ENCODE results near the gene CADM4. TPM values are rescaled to one million over a fixed set of nuclear protein-coding genes. Genes with fewer than 3 reads are reported as not detected.
A peak's percentile ranks its signal among the peaks of the same experiment; 100 is the strongest.
"Not testable (repeated sequence)": the region's sequence is repeated elsewhere in the genome, so short reads cannot be mapped to it uniquely, and the experiment has no call there.

Gene CADM4
- polyA plus RNA-seq, 1 donor = 43.0 TPM

DNA sequence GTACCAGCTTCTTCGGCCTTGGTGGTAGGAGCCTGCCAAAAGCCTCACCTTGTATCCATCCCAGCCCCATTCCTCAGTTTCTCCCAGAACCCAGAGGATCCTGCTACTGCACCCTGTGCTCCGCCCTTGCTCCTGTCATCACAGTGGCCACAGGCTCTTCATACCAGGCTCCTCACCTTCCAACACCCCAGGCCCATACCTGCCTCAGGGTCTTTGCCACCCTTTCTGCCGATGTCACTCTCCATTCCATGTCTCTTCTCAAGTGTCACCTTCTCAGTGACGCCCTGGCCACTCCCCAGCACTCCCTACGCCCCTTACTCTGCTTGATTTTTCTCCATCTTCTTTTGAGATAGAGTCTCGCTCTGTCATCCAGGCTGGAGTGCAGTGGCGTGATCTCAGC lies 29.8 kb downstream of the CADM4 start:
- DNase-seq = no peak

DNA sequence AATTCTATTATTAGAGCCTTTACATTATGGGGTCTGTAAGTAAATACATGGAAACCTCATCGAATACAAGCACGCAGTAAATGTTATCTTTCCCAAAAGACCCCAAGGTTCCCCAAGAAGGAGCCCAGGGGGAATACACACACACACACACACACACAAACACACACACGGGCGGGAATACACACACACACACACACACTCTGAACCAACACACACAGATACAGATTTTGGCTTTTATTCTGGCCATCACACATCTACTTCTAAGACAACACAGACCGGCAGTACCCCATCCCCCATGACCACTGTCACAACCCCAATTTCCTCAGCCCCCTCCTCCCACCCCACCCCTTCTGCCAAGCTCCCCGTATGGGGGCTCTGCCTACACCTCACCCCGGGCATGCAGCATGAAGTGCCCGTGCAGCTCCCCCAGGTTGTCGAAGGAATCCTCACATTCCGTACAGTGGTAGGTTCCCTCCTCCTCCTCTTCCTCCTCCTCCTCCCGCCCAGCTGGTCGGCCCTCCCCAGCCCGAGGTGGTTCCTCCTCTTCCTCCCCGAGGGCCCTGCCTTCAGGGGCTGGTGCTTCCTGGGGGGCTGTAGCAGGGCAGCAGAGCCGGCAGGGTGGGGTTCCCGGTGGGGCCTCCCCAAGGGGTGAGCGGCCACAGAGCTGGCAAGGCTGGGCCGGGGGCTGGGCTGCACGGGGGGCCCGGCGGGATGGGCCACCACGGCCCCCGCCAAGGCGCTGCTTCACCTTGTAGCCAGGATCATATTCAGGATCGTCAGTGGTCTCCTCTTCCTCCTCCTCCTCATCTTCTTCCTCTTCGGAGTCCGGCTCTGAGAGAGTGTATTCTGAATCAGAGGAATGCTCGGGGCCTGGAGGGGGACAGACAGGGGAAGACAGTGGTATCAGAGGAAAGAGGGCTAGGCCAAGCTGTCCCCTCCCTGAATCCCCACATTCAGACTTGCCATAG lies 32.1 kb downstream of the CADM4 start:
- DNase-seq = no peak

DNA sequence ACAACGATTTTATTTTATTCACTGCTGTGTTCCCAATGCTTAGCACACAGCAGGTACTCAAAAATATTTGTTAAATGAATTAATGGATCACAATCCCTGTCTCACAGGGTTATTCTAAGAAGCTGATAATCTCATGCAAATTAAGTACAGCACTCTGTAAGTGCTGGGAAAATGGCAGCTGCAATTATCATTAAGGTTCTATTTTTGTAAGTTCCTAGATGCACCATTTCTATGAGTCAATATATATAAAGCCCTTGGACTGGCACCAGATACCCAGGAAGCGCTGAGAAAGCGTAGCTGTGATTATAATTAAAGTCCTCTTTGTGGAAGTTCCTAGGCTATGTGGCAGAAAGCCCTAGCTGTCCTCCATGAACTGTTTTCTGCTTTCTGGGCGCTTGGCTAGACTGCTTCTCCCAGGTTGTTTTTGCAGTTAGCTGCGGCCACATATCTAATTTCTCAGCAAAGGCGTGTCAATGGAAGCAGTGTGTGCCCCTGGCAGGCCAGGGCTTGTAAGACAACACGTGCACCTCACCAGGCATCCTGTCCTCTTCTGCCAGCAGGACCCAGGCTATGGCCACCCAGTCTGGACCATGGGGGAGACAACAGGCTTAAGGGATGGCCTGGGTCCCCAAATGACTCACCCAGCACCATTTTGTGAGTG lies 33.0 kb downstream of the CADM4 start:
- no peak for DNase-seq

DNA sequence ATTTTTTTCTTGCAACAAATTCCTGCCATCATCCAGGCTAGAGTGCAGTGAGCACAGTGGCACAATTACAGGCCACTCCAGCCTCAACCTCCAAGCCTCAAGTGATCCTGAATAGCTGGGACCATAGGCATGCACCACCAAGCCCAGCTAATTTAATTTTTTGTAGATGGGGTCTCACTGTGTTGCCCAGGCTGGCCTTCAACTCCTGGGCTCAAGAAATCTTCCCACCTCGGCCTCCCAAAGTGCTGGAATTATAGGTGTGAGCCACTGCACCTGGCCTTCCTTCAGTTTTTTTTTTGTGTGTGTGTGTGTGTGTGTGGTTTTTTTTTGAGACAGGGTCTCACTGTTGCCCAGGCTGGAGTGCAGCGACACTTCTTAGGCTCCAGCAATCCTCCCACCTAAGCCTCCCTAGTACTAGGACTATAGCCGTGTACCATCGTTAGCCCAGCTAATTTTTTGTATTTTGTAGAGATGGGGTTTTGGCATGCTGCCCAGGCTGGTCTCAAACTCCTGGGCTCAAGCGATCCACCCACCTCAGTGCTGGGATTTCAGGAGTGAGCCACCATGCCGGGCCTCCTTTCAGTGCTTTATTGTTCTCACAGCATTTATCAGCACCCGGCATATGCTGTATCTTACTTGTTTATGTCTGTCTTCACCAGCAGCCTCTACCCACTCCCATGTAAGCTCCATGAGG lies 33.6 kb downstream of the CADM4 start:
- DNase-seq = no peak

DNA sequence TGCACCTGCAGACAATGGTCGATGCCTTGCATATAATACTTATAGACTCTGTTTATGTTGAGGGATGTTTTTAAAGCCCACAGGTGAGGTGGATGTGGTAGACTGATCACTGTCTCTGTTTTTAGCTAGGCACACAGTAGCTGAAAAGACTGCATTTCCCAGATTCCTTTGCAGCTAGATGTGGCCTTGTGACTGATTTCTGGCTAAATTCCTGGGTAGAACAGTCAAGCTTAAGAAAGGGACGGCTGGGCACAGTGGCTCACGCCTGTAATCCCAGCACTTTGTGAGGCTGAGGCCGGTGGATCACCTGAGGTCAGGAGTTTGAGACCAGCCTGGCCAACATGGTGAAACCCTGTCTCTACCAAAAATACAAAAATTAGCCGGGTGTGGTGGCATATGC lies 39.3 kb downstream of the CADM4 start:
- not testable (repeated sequence) for DNase-seq

DNA sequence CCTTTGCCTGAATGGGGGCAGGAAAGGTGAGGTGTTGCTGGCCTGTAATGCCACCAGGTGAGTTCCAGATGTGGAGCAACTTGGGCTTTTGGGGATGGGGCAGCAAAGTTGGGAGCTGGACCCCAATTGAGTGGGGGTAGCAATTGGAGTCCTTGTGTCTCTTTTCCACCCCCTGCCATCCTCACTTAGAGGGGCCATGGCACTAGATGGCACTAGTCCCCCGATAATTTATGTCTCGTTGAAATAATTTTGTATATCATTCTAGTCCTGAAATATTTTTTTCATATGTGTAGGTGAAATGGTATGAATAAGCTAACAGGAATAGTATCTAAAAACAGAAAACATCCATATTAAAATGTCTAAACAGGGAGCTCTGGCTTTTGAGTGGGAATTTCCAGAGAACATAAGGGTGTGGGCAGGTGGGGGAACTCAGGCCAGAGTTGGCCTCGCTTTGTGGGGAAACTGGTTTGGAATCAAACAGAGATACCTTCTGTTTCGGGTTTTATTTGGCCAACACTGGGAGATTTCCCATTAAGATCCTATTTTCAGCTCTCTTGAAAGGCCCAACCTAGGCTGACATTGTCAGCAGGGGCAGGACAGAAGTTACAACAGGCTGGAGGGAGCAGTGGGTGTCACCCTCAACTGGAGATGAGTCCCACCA lies 39.9 kb downstream of the CADM4 start:
- DNase-seq = no peak

DNA sequence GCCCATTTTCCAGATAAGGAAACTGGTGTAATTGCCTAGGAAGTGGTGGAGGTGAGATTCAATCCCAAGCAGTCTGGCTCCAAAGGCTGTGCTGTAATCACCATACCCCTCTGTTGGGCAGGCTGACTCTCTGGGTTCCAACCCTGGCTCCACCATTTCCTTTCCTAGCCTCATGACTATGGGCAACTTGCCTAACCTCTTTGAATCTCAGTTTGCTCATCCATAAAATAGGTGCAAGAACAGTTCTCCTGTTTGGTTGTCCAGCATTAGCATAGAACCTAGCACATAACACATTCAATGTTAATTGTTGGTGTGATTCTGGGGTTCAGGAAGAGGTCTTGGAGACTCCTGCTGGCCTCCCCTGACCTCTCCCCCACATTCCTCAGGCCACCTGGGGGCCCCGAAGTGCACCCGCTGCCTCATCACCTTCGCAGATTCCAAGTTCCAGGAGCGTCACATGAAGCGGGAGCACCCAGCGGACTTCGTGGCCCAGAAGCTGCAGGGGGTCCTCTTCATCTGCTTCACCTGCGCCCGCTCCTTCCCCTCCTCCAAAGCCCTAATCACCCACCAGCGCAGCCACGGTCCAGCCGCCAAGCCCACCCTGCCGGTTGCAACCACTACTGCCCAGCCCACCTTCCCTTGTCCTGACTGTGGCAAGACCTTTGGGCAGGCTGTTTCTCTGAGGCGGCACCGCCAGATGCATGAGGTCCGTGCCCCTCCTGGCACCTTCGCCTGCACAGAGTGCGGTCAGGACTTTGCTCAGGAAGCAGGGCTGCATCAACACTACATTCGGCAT lies 41.0 kb downstream of the CADM4 start:
- no peak for DNase-seq

DNA sequence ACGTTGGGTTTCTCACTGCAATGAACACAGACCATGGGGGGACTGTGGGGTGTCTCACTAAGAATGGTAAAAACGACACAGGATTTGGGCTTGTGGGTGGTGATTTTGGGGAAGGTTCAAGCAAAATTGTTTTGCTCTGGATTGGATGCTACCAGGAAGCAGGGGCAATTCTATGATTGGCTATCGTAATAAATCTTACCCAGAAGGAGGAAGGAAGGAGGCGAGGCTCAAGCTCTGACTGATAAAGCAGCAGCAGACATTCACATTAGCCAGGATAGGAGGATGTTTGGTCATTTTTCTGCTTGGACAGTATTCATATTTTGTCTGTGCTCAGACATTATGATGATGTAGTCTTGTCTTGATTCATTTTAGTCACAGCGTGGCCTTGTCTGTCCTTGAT lies 41.8 kb downstream of the CADM4 start:
- no peak for DNase-seq

DNA sequence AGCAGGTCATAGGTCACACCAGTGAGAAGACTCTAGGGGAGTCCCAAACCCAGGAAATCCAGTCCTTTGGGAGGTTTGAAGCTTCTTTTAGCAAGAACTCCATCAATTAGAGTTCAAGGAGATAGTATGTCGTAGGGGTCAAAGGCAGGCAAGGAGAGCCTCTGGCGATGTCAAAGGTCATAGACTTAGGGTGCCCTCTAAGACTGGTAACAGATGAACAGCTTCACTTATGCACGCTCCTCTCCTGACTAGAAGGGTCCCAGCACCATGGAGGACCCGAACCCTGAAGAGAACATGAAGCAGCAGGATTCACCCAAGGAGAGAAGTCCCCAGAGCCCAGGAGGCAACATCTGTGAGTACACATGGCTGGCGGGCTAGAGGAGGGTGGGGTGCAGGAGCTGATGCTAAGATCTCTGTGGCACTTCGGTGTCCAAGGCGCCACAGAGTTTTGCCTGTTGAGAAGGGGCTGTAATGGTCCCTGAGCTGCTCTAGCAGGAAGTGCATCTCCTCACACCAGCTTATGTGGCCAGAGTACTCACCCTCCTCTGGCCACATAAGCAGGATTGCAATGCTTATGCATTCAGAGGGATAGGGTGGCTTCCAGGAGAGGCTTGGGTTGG lies 42.7 kb downstream of the CADM4 start:
- no peak for DNase-seq

DNA sequence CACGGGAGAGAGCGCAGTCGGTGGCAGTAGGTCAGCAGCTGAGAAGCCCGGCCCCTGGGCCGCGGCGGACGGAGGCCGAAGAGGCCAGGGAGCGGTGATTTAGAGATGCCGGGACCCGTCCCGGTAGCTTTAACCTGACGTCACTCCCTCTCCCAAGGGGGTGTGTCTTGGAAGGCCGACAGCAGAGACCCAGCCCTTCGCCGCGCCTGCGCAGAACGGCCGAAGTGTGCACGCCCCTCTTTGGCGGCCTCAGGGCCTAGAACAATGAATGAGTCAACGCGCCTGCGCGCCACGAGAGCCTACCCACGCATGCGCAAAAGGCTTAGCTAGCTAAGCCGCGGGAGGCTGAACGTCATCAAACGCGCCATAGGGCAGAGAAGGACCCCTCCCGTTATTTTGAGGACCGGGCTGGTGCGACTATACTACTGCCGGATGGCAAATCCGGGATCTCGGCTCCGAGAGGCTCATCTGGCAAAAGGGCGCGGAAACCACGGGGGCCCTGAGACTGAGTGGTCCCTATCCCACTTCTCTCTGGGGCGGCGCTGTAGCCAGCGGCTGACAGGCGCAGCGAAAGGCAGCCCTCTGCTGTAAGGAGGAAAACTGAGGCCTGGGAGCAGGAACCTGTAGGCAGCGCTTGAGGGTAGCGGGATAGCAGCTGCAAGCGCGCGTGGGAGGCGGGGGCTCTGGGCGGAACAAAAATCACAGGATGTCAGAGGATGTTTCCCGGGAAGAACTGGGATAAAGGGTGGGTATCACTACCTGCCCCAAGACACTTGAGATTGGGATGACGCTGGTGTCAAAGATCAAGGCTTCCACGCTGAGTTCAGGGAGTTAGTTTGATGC lies 43.4 kb downstream of the CADM4 start, which contains the start of the genes IRGQ and ZNF576:
Gene IRGQ (minus strand): TSS at position 136 of the 843 bp plus-strand sequence. CDS start 796 bp downstream, outside the sequence.
Gene ZNF576 (plus strand): TSS at position 597 of the 843 bp plus-strand sequence. CDS start 514 bp downstream, outside the sequence.
- DNase-seq = peak; percentile 100

DNA sequence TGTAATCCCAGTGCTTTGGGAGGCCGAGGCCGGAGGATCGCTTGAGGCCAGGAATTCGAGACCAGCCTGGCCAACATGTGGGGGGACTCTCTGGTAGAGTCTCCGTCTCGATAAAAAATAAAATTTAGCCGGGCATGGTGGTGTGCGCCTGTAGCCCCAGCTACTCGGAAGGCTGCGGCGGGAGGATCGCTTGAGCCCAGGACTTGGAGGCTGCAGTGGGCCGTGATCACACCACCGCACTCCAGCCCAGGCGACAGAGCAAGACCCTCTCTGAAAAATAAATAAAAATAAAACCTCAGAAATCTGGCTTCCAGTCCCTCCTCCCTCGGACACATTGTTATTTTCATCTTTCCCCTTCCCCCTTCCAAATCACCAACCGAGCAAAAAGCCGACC lies 44.0 kb downstream of the CADM4 start:
- no peak for DNase-seq

DNA sequence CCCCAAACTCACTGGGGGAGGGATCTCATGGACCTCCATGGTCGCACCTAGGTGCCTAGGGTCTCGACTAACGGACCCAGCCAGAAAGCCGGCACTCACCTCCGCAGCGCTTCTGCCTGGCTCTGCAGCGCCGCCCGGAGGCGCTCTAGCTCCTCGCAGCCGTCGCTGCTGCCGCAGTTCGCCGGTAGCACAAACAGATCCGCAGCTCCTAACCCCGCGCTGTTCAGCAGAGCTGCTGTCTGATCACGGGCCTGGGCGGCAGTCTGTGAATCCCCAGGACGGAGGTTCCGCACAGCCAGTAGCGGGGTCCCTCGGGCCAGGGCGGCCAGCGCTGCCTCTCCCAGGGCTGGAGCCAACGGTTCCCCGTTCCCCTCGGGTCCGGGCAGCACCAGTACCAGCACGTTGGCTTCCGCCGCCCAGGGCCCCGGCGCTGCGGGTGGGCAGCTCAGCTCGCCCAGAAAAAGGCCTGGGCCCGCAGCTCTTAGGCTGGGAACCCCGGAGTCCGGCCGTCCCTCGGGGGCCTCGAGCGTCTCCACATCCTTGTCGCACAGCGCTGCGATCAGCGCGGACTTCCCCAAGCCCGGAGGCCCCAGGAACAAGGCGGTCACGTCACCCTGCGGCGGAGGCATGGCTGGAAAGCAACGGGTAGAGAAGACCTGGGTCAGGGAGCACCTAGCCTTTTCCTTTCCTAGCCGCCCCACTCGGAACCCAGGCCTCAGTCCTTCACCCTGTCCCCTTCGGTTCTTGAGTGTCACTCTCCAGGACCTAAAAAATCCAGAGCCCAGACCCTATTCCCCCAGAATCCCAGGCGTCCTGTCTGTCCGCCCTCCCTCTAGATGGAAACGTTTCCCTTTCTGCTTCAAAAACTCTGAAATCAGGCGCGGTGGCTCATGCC lies 44.7 kb downstream of the CADM4 start:
- DNase-seq = peak; percentile 49

DNA sequence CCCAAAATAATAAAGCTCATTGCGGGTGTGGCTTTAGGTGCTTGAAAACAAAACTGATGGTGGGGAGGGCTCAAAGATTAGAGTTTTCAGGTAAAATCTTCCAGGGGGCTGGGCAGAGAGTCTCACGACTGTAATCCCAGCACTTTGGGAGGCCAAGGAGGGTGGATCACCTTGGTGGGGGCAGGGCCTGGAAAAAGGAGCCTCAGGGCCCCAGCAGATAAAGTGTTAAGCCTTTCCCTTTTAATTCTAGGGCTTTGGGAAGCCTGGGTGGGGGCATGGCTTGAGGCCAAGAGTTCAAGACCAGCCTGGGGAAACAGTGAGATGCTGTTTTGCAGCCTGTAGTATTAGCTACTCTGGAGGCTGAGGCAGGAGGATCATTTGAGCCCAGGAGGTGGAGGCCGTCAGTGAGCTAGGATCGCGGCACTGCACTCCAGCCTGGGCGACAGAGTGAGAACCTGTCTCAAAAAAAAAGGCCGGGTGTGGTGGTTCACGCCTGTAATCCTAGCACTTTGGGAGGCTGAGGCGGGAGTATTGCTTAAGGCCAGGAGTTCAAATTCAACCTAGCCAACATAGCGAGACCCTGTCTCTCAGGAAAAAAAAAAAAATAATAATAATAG lies 45.5 kb downstream of the CADM4 start:
- no peak for DNase-seq

DNA sequence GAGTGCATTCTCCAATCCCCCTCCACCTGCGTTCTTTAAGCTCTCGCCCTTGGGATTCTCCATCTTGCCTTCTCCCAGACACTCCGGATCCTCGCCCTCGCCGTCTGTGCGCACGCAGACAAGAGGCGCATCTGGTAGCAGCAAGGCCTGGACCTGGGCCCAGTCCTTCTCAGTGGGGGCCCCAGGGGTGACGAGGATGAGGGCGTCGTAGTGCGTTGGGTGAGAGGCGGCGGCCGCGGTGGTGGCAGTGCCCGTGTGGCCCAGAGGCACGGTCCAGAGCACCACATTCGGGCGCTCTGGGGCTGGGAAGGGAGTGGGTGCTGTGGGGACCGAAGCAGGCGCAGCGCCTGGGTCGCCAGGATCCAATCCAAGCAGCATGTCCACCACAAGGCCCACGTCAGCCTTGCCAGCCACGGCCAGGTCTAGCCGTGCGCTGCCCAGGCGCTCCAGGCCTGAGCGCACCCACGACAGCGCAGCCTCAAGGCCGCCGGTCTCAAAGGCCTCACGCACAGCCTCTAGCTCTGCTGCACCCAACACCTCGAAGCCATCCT lies 46.8 kb downstream of the CADM4 start:
- DNase-seq = no peak

DNA sequence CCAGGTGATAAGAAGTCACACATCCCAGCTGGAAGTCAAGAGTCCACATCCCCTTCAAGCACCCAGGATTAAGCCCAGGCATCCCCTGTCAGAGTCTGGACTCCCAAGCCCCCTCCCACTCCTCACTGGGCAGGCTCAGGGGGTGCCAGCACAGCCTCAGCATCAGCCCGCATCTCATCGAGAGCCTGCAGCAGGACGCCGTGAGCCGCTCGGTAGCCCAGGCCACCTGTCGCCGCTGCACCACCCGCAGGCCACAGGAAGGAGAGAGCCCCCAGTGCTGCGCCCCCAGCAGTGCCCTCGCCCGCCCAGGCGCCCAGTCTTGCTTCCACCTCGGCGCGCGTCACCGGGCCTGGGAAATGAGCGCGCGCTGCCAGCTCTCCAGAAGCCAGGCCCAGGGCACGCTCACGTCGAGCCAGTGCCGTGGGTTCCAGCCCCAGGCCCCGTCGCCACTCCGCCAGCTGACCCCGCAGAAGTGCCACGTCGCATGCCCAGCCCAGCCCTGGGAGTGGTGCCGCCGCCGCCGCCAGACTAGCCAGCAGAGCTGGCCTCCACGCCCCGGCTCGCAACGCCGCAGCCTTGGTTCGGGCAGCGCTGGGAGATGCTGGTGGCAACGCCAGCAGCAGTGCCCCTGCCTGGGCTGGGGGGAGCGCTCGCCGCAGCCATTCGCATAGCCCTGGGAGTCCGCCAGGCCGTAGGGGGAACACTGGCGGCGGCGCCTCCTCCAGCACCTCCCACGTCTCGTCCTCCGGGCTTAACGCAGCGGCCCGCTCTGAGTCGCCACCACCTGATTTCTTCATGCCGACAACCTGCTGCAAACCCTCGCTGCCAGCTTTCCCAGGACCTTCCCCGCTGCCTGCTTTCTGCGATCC lies 47.5 kb downstream of the CADM4 start:
- DNase-seq = no peak

DNA sequence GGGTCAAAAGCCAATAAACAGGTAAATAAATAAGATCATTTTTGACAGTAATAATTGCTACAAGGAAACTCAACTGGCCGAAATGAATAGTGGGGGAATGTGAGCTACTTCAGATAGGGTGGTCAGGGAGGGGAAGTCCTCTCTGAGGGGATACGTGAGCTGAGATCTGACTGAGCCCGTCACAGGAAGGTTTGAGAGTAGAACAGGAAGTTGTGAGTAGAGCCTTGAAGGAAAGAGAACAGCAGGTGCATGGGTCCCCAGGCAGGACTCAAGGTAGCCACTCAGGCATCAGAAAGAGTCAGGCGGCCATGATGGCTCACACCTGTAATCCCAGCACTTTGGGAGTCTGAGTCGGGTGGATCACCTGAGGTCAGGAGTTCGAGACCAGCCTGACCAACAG lies 50.0 kb downstream of the CADM4 start:
- no peak for DNase-seq

DNA sequence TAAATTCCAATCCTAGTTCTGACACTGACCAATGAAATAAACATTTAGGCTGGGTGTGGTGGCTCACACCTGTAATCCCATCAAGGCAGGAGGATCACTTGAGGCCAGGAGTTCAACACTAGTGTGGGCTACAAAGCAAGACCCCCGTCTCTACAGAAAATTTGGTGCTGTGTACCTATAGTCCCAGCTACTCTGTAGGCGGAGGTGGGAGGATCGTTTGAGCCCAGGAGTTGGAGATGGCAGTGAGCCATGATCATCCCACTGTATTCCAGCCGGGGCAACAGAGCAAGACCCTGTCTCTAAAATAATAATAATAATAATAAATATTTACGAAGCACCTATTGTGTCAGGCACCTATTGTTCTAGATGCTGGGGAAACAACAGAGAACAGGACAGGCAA lies 50.4 kb downstream of the CADM4 start:
- DNase-seq = no peak
